ENCODE results near the gene PROX2.

DNA sequence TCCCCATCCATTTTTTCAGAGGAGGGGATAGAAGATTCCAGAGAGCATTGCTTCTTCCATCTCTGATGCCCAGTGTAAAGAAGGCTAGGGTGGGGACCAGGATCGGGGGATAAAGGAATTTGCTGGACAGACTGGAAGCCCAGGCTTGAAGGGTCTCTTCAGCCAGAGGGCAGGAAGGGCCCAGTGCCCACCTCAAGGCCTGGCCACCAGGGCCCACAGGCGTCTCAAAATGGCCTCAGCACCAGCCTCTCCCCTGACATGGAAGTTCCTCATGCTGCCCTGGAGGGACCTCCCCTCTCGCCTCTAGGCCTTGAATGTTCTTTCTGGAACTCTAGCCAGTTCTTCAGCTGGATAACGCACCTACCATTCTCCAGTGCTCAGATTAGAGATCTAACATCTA, 44.3 kb upstream of the PROX2 start:
- TF ChIP-seq POLR2AphosphoS5 (IDR thresholded peaks at IDR 0.05), result no peak
- TF ChIP-seq, protein P1, sequence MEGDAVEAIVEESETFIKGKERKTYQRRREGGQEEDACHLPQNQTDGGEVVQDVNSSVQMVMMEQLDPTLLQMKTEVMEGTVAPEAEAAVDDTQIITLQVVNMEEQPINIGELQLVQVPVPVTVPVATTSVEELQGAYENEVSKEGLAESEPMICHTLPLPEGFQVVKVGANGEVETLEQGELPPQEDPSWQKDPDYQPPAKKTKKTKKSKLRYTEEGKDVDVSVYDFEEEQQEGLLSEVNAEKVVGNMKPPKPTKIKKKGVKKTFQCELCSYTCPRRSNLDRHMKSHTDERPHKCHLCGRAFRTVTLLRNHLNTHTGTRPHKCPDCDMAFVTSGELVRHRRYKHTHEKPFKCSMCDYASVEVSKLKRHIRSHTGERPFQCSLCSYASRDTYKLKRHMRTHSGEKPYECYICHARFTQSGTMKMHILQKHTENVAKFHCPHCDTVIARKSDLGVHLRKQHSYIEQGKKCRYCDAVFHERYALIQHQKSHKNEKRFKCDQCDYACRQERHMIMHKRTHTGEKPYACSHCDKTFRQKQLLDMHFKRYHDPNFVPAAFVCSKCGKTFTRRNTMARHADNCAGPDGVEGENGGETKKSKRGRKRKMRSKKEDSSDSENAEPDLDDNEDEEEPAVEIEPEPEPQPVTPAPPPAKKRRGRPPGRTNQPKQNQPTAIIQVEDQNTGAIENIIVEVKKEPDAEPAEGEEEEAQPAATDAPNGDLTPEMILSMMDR (IDR thresholded peaks at IDR 0.05 in 8 of 11, conservative IDR thresholded peaks at IDR 0.05 in 3 of 11), result no peak

Data from spleen (tissue), 7 donors.